ENCODE measurements around the gene TMEM182.

DNA sequence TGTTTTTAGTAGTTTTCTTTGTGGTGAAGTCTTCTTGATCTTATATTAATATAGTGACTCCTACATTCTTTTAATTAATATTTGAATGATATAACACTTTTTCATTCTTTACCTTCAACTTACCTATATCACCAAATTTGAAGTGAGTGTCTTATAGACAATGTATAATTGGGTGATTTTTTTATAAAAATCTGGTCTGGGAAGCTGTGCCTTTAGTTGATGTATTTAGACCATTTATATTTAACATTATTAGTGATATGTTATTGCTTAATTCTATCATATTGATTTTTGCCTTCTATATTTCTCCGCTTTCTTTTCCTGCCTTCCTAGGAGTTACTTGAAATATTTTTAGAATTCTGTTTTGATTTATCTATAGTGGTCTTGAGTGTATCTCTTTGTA, 16.4 kb downstream of the TMEM182 start:
- TF ChIP-seq, protein P1, sequence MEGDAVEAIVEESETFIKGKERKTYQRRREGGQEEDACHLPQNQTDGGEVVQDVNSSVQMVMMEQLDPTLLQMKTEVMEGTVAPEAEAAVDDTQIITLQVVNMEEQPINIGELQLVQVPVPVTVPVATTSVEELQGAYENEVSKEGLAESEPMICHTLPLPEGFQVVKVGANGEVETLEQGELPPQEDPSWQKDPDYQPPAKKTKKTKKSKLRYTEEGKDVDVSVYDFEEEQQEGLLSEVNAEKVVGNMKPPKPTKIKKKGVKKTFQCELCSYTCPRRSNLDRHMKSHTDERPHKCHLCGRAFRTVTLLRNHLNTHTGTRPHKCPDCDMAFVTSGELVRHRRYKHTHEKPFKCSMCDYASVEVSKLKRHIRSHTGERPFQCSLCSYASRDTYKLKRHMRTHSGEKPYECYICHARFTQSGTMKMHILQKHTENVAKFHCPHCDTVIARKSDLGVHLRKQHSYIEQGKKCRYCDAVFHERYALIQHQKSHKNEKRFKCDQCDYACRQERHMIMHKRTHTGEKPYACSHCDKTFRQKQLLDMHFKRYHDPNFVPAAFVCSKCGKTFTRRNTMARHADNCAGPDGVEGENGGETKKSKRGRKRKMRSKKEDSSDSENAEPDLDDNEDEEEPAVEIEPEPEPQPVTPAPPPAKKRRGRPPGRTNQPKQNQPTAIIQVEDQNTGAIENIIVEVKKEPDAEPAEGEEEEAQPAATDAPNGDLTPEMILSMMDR (optimal IDR thresholded peaks at IDR 0.05 in 1 of 3, IDR thresholded peaks at IDR 0.05 in 1 of 3, conservative IDR thresholded peaks at IDR 0.05 in 1 of 3; ENCODE audit: extremely low read depth in 1 of 3, insufficient read depth in 2 of 3, low read length in 3 of 3) = no peak
- no peak for TF ChIP-seq EZH2 (IDR thresholded peaks at IDR 0.05; ENCODE audit: low read length)

All from keratinocyte (primary cell).